ENCODE measurements around the gene CARS2.

GRCh38 chr13:110638257-110638656 lies 67.7 kb downstream of the CARS2 start:
- TF ChIP-seq TAF1 (IDR thresholded peaks at IDR 0.05; ENCODE audit: low read depth, low read length) (no peak), POLR2AphosphoS5 (IDR thresholded peaks at IDR 0.05; ENCODE audit: low read depth, low read length) (no peak), POLR2A (IDR thresholded peaks at IDR 0.05; ENCODE audit: low read depth, low read length) (no peak), POU2F2 (IDR thresholded peaks at IDR 0.05; ENCODE audit: low read depth, low read length) (no peak), PAX5 (IDR thresholded peaks at IDR 0.05; ENCODE audit: insufficient read depth, low read length, severe bottlenecking) (no peak)

Data from GM12891 (cell line).